Measurements from ENCODE around the gene SOSTDC1. TPM values are rescaled to one million over a fixed set of nuclear protein-coding genes. Genes with fewer than 3 reads are reported as not detected.

The SOSTDC1 gene
- total RNA-seq, 2 experiments from 2014 or later = not detected

DNA sequence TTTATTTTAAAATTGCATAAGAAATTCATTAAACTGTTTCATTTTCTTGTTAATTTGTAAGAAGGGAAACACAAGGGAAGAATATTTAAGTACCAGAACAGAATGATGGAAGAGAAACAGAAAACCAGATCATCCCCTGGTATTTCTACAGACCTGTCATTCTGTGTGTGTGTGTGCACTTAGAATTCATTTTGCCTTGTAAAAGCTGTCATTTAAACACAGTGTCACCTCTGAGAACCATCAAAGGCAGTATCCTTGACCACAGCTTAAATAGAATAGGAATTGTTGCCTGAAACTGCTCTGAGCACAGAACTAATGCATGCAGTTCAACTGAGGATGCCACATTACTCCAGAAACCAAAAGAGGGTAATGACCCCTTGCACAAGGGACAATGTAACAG is 37.4 kb downstream of the SOSTDC1 start:
- no peaks in the 10 kb centered on the region for H3K79me2 ChIP-seq (ENCODE audit: insufficient read depth, low read depth, low read length)
- H2AFZ ChIP-seq (ENCODE audit: low read length) = no peak overlapping the region
- no TSS peak for BruUV-seq (replicated peaks)
- TF ChIP-seq CTCF (conservative IDR thresholded peaks at IDR 0.05; ENCODE audit: low read length) = no peak
- TF ChIP-seq EZH2phosphoT487 (IDR thresholded peaks at IDR 0.05; ENCODE audit: borderline replicate concordance, low read depth, low read length) = no peak
- H3K4me1 ChIP-seq (ENCODE audit: insufficient read depth, low read length, poor library complexity, severe bottlenecking) = no peaks in the 10 kb centered on the region
- no peaks in the 10 kb centered on the region for H4K20me1 ChIP-seq (ENCODE audit: insufficient read depth, low read length)
- H3K36me3 ChIP-seq (ENCODE audit: insufficient read depth, low read length) = no peaks in the 10 kb centered on the region
- POLR2A ChIA-PET = no interaction called here
- no peak overlapping the region for H3K27ac ChIP-seq (ENCODE audit: low read depth, low read length, poor library complexity, severe bottlenecking)
- DNase-seq (ENCODE audit: low spot score) = no peak
- intact Hi-C loops (cut with micrococcal nuclease; ENCODE audit: unreplicated experiment) = no loop called here
- no peaks in the 10 kb centered on the region for H3K9me3 ChIP-seq (ENCODE audit: low read length)
- no peak overlapping the region for H3K4me2 ChIP-seq (ENCODE audit: low read length)
- CTCF ChIA-PET (ENCODE audit: unreplicated experiment) = no interaction called here
- H3K4me3 ChIP-seq (ENCODE audit: low read depth, low read length, poor library complexity, severe bottlenecking) = no peak overlapping the region
- H3K9me2 ChIP-seq (ENCODE audit: insufficient read depth, low read length) = no peaks in the 10 kb centered on the region

- no peaks in the 10 kb centered on the region for H3K9me3 ChIP-seq (ENCODE audit: low read length)
- BruUV-seq (replicated peaks) = no TSS peak
- no peaks in the 10 kb centered on the region for H3K79me2 ChIP-seq (ENCODE audit: insufficient read depth, low read depth, low read length)
- no peak overlapping the region for H2AFZ ChIP-seq (ENCODE audit: low read length)
- H3K36me3 ChIP-seq (ENCODE audit: insufficient read depth, low read length) = no peaks in the 10 kb centered on the region
- no peaks in the 10 kb centered on the region for H4K20me1 ChIP-seq (ENCODE audit: insufficient read depth, low read length)
- H3K4me3 ChIP-seq (ENCODE audit: low read depth, low read length, poor library complexity, severe bottlenecking) = no peak overlapping the region
- intact Hi-C loops (cut with micrococcal nuclease; ENCODE audit: unreplicated experiment) = no loop called here
- DNase-seq (ENCODE audit: low spot score) = no peak
- no peaks in the 10 kb centered on the region for H3K4me1 ChIP-seq (ENCODE audit: insufficient read depth, low read length, poor library complexity, severe bottlenecking)
- ChIA-PET POLR2A (interaction anchor here (0.9 to 1.1 kb wide), 2 partner anchors 29 to 370 kb away, joined by 3 to 4 read pairs; no protein-coding TSS in a partner anchor), CTCF (ENCODE audit: unreplicated experiment) (no interaction called here)
- TF ChIP-seq CTCF (conservative IDR thresholded peaks at IDR 0.05; ENCODE audit: low read length) (no peak), EZH2phosphoT487 (IDR thresholded peaks at IDR 0.05; ENCODE audit: borderline replicate concordance, low read depth, low read length) (no peak)
- no peaks in the 10 kb centered on the region for H3K9me2 ChIP-seq (ENCODE audit: insufficient read depth, low read length)
- H3K4me2 ChIP-seq (ENCODE audit: low read length) = no peak overlapping the region
- H3K27ac ChIP-seq (ENCODE audit: low read depth, low read length, poor library complexity, severe bottlenecking) = no peak overlapping the region
These were observed 41.8 kb downstream of the SOSTDC1 start for GRCh38 chr7:16423761-16424160.

GRCh38 chr7:16422917-16423316 is 42.6 kb downstream of the SOSTDC1 start:
- H3K79me2 ChIP-seq (ENCODE audit: insufficient read depth, low read depth, low read length) = no peaks in the 10 kb centered on the region
- TF ChIP-seq CTCF (conservative IDR thresholded peaks at IDR 0.05; ENCODE audit: low read length) (no peak), EZH2phosphoT487 (IDR thresholded peaks at IDR 0.05; ENCODE audit: borderline replicate concordance, low read depth, low read length) (no peak)
- no TSS peak for BruUV-seq (replicated peaks)
- H3K9me3 ChIP-seq (ENCODE audit: low read length) = no peaks in the 10 kb centered on the region
- intact Hi-C loops (cut with micrococcal nuclease; ENCODE audit: unreplicated experiment) = no loop called here
- POLR2A ChIA-PET = interaction anchor here (0.6 to 1.0 kb wide), 2 partner anchors 7 to 64 kb away, joined by 3 read pairs; no protein-coding TSS in a partner anchor
- H3K4me1 ChIP-seq (ENCODE audit: insufficient read depth, low read length, poor library complexity, severe bottlenecking) = no peaks in the 10 kb centered on the region
- no peak overlapping the region for H3K4me2 ChIP-seq (ENCODE audit: low read length)
- no peak overlapping the region for H2AFZ ChIP-seq (ENCODE audit: low read length)
- no peak for DNase-seq (ENCODE audit: low spot score)
- no peaks in the 10 kb centered on the region for H4K20me1 ChIP-seq (ENCODE audit: insufficient read depth, low read length)
- no peak overlapping the region for H3K4me3 ChIP-seq (ENCODE audit: low read depth, low read length, poor library complexity, severe bottlenecking)
- CTCF ChIA-PET (ENCODE audit: unreplicated experiment) = no interaction called here
- H3K27ac ChIP-seq (ENCODE audit: low read depth, low read length, poor library complexity, severe bottlenecking) = no peak overlapping the region
- H3K9me2 ChIP-seq (ENCODE audit: insufficient read depth, low read length) = no peaks in the 10 kb centered on the region
- no peaks in the 10 kb centered on the region for H3K36me3 ChIP-seq (ENCODE audit: insufficient read depth, low read length)
